Adrenal gland (tissue), 5 donors: ENCODE results near the gene FBXO33.

Source experiments
- CTCF ChIP-seq, 6 experiments: fragments of 450-650 bp in 4 of 6; fragments of 200-600 bp in 2 of 6; sonication (generic) in 1 of 6; IDR thresholded peaks; 1 replicate in 5 of 6; 2 replicates in 1 of 6; pipeline versions ENCODE4 v1.5.1 to v1.8.0; 2016 to 2021; ENCODE audit warnings: antibody characterized with exemption in 6 of 6, mild to moderate bottlenecking in 2 of 6, moderate library complexity in 1 of 6
- POLR2A ChIP-seq, 2 donors: fragments of 450-650 bp; IDR thresholded peaks; one replicate each; pipeline ENCODE4 v1.6.1; 2017; ENCODE audit warnings: antibody characterized with exemption in 2 of 2, mild to moderate bottlenecking in 2 of 2, moderate library complexity in 1 of 2
- donor health status: DM: no; HTN: no; CAD: no.

GRCh38 chr14:39474416-39474911, 42.2 kb upstream of the FBXO33 start:
- no peak for TF ChIP-seq CTCF (IDR thresholded peaks at IDR 0.05)
- TF ChIP-seq POLR2A (IDR thresholded peaks at IDR 0.05): no peak
